Neuronal stem cell (in vitro differentiated cells): Measurements from ENCODE around the gene BORCS8.
A peak's percentile ranks its signal among the peaks of the same experiment; 100 is the strongest.
"Not testable (repeated sequence)": the region's sequence is repeated elsewhere in the genome, so short reads cannot be mapped to it uniquely, and the experiment has no call there.

ENCODE experiments used
- DNase-seq: peaks from one replicate; pipeline ENCODE4 v3.0.0-alpha.2; 2013; ENCODE audit warnings: low spot score
- H2AFZ ChIP-seq: one replicate; pipeline ENCODE4 v1.6.1; 2013; ENCODE audit warnings: mild to moderate bottlenecking, low read length, inconsistent platforms
- H2AK5ac ChIP-seq: 2 replicates; pipeline ENCODE4 v1.6.1; 2013; ENCODE audit warnings: low read depth, mild to moderate bottlenecking, inconsistent platforms, low read length, moderate library complexity, mixed read lengths
- H2BK120ac ChIP-seq: 2 replicates; pipeline ENCODE4 v1.6.1; 2013; ENCODE audit warnings: low read depth, mild to moderate bottlenecking, inconsistent platforms, low read length, moderate library complexity, mixed read lengths
- H2BK12ac ChIP-seq: one replicate; pipeline ENCODE4 v1.6.1; 2013; ENCODE audit warnings: low read length, inconsistent platforms
- H2BK15ac ChIP-seq: 2 replicates; pipeline ENCODE4 v1.6.1; 2013; ENCODE audit warnings: mild to moderate bottlenecking, low read length, inconsistent platforms, mixed read lengths
- H2BK5ac ChIP-seq: one replicate; pipeline ENCODE4 v1.6.1; 2013; ENCODE audit warnings: inconsistent platforms, mild to moderate bottlenecking, low read length, moderate library complexity
- H3K14ac ChIP-seq: one replicate; pipeline ENCODE4 v1.6.1; 2013; ENCODE audit warnings: low read length, inconsistent platforms
- H3K18ac ChIP-seq: 2 replicates; pipeline ENCODE4 v1.6.1; 2013; ENCODE audit warnings: low read length, inconsistent platforms
- H3K23ac ChIP-seq: 2 replicates; pipeline ENCODE4 v1.6.1; 2013; ENCODE audit warnings: low read depth, mild to moderate bottlenecking, mixed read lengths, low read length, inconsistent platforms; ENCODE audit not compliant: poor library complexity
- H3K27ac ChIP-seq: replicated peaks from 3 replicates; pipeline ENCODE4 v1.5.1; 2013; ENCODE audit warnings: low read length, inconsistent platforms
- H3K27me3 ChIP-seq, 3 experiments: 2 replicates each; pipeline ENCODE4 v1.6.1; 2013; ENCODE audit warnings: low read length in 3 of 3, mild to moderate bottlenecking in 2 of 3, inconsistent platforms in 1 of 3, low read depth in 1 of 3, mixed read lengths in 1 of 3, moderate library complexity in 1 of 3; ENCODE audit not compliant: control insufficient read depth in 3 of 3, insufficient read depth in 3 of 3
- H3K36me3 ChIP-seq, 2 donors: replicated peaks in 1 of 2; 2 replicates each; pipeline ENCODE4 v1.6.1; 2013; ENCODE audit warnings: low read length in 2 of 2; ENCODE audit not compliant: control insufficient read depth in 2 of 2, insufficient read depth in 2 of 2
- H3K4ac ChIP-seq: 2 replicates; pipeline ENCODE4 v1.6.1; 2013; ENCODE audit warnings: inconsistent platforms, mild to moderate bottlenecking, low read length, moderate library complexity
- H3K4me1 ChIP-seq, 2 donors: 1 replicate in 1 of 2; 2 replicates in 1 of 2; pipeline ENCODE4 v1.6.1; 2013; ENCODE audit warnings: low read length in 2 of 2, low read depth in 1 of 2; ENCODE audit not compliant: control insufficient read depth in 2 of 2, insufficient read depth in 1 of 2
- H3K4me2 ChIP-seq: one replicate; pipeline ENCODE4 v1.6.1; 2013; ENCODE audit warnings: mild to moderate bottlenecking, low read length, inconsistent platforms; ENCODE audit not compliant: insufficient read depth, poor library complexity, severe bottlenecking
- H3K4me3 ChIP-seq, 2 donors: 2 replicates each; pipeline ENCODE4 v1.5.1; 2013; ENCODE audit warnings: low read length in 2 of 2, mild to moderate bottlenecking in 2 of 2, inconsistent platforms in 1 of 2, moderate library complexity in 1 of 2
- H3K79me1 ChIP-seq: one replicate; pipeline ENCODE4 v1.6.1; 2013; ENCODE audit warnings: low read depth, mild to moderate bottlenecking, inconsistent platforms, low read length, moderate library complexity
- H3K9ac ChIP-seq: one replicate; pipeline ENCODE4 v1.6.1; 2013; ENCODE audit warnings: mild to moderate bottlenecking, low read depth, low read length, inconsistent platforms; ENCODE audit not compliant: poor library complexity
- H3K9me3 ChIP-seq, 2 donors: replicated peaks in 1 of 2; 2 replicates each; pipeline versions ENCODE3 to v1.6.1; 2013; ENCODE audit warnings: low read length in 2 of 2, mild to moderate bottlenecking in 2 of 2, inconsistent platforms in 1 of 2, low read depth in 1 of 2, mixed read lengths in 1 of 2, moderate library complexity in 1 of 2; ENCODE audit not compliant: control insufficient read depth in 2 of 2, insufficient read depth in 1 of 2
- H4K8ac ChIP-seq: one replicate; pipeline ENCODE4 v1.6.1; 2013; ENCODE audit warnings: low read depth, mild to moderate bottlenecking, inconsistent platforms, low read length, moderate library complexity
- H4K91ac ChIP-seq: one replicate; pipeline ENCODE4 v1.6.1; 2013; ENCODE audit warnings: low read length, low read depth, mild to moderate bottlenecking, inconsistent platforms; ENCODE audit not compliant: poor library complexity
- WGBS, 2 donors: extraction: QIAGEN DNeasy Blood & Tissue Kit; methylation state at CpG; one replicate each; pipeline ENCODE4 v1.1.7; 2013; ENCODE audit warnings: missing lambda C conversion rate in 2 of 2, mixed read lengths in 1 of 2; ENCODE audit not compliant: insufficient read length in 2 of 2, insufficient replicate concordance in 1 of 2; ENCODE audit errors: extremely low coverage in 2 of 2; 5-methylcytosine and 5-hydroxymethylcytosine counted together

The BORCS8 gene

DNA sequence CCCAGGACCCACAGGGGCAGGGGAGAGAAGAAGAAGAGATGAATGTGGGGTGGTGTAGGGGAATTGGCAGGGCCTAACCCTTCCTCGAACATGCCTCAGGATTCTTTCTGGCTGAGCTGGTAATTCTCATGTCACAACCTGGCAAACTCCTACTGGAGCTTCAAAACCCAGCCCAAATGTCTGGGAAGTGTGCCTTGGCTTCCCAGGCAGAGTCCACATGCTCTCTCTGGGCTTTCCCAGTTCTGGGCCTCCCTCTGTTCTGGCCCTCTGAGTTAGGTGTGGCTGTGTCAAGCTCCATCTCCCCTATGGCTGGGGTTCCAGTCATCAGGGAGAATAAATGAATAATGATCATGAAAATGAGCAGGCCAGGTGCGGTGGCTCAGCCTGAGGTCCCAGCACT lies 42.5 kb downstream of the BORCS8 start:
- WGBS, 2 donors = no CpG with 5 or more reads among the region's 2 CpGs
- Histone ChIP-seq H3K36me3 (peaks cover 0 to 8% of the 10 kb centered on the region in 2 donors), H3K18ac (no peak overlapping the region), H2BK12ac (no peak overlapping the region), H3K23ac (no peak overlapping the region), H4K8ac (no peak overlapping the region), H2AFZ (no peak overlapping the region), H3K79me1 (no peaks in the 10 kb centered on the region), H4K91ac (no peak overlapping the region), H3K9me3 (no peaks in the 10 kb centered on the region), H2BK120ac (no peak overlapping the region), H3K14ac (no peak overlapping the region), H3K4me2 (no peak overlapping the region), H3K27me3 (no peaks in the 10 kb centered on the region), H2AK5ac (no peak overlapping the region), H2BK15ac (no peak overlapping the region), H3K27ac (no peak overlapping the region), H2BK5ac (no peak overlapping the region), H3K4me3 (no peak overlapping the region), H3K4ac (no peak overlapping the region), H3K4me1 (no peaks in the 10 kb centered on the region), H3K9ac (peak overlapping the region; percentile 50)
- no peak for DNase-seq

DNA sequence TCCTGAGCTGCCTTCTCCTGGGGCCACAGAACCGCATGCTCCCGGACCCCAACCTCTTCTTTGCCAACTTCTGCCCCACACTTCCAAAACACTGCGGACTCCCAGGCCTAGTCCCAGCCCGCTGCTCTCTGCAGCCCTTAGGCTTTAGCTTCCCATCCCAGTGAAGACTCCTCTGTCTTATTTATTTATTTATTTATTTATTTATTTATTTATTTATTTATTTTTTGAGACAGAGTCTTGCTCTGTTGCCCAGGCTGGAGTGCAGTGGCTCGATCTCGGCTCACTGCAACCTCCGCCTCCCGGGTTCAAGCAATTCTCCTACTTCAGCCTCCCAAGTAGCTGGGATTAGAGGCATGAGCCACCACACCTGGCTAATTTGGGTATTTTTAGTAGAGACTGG lies 43.4 kb downstream of the BORCS8 start:
- H2BK120ac ChIP-seq, H3K9me3 ChIP-seq, H3K14ac ChIP-seq, H3K27me3 ChIP-seq, H3K36me3 ChIP-seq, H4K8ac ChIP-seq, H2AK5ac ChIP-seq, H2AFZ ChIP-seq, H3K9ac ChIP-seq, H3K27ac ChIP-seq, H3K23ac ChIP-seq, H3K4ac ChIP-seq, H2BK15ac ChIP-seq, H2BK5ac ChIP-seq, H3K4me2 ChIP-seq, DNase-seq, H2BK12ac ChIP-seq, H3K18ac ChIP-seq, H3K79me1 ChIP-seq, H3K4me3 ChIP-seq, H4K91ac ChIP-seq, H3K4me1 ChIP-seq: not testable (repeated sequence)
- no CpG with 5 or more reads among the region's 8 CpGs for WGBS, 2 donors

DNA sequence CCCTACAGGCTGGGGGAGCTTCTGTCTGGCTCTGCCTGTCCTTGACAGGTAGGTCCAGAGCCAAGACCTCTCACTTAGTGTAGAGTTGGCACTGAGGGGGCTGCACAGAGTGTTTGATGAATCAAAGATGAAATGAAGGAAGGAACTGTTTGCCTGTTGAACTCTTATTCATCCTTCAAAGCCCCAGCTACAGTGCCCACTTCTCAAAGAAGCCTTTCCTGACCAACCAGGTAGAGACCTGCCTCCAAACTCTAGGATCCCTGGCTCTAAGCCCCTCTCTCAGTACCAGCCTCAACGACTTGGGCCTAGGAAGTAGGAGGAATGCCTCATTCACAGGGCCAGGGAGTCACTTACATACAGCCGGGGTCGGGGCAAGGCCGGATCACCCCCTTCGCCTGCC lies 44.6 kb downstream of the BORCS8 start:
- Histone ChIP-seq H3K27me3 (no peaks in the 10 kb centered on the region), H2AK5ac (no peak overlapping the region), H3K4ac (no peak overlapping the region), H2AFZ (no peak overlapping the region), H3K23ac (no peak overlapping the region), H2BK5ac (no peak overlapping the region), H2BK15ac (no peak overlapping the region), H3K27ac (no peak overlapping the region), H4K8ac (no peak overlapping the region), H2BK12ac (no peak overlapping the region), H3K79me1 (no peaks in the 10 kb centered on the region), H4K91ac (no peak overlapping the region), H3K9me3 (no peaks in the 10 kb centered on the region), H3K9ac (no peak overlapping the region), H3K4me3 (no peak overlapping the region), H3K14ac (no peak overlapping the region), H3K18ac (no peak overlapping the region), H3K4me2 (no peak overlapping the region), H2BK120ac (no peak overlapping the region), H3K4me1 (no peaks in the 10 kb centered on the region), H3K36me3 (peaks cover 0 to 8% of the 10 kb centered on the region in 2 donors)
- no peak for DNase-seq
- WGBS, 2 donors = no CpG with 5 or more reads among the region's 5 CpGs

DNA sequence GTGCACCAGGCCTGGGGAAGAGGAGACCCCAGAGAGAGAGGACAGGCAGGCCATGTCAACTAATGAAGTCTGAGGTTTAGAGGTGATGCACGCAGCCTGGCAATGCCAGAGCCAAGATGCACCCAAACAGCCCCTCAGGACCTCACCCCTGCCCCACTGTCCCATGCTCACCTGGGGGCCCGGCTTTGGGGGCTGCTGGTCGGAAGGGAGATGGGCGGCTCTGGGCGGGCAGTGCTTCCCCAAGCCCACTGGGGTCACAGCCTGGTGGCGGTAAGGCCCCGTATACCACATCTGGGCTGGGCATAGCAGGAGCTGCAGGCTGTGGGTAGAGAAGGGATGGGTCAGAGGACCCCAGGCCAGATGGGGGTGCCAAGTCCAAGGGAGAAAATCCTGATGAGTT lies 45.1 kb downstream of the BORCS8 start:
- no peak overlapping the region for H2BK15ac ChIP-seq
- no peak overlapping the region for H2AFZ ChIP-seq
- no peak overlapping the region for H3K4ac ChIP-seq
- H3K9ac ChIP-seq = peak overlapping the region; percentile 44
- H3K27ac ChIP-seq = no peak overlapping the region
- no peak overlapping the region for H3K14ac ChIP-seq
- H3K4me1 ChIP-seq = no peaks in the 10 kb centered on the region
- peaks cover 0 to 8% of the 10 kb centered on the region in 2 donors for H3K36me3 ChIP-seq
- H2BK5ac ChIP-seq = no peak overlapping the region
- peak overlapping the region; percentile 2 for H2AK5ac ChIP-seq
- no peak overlapping the region for H2BK12ac ChIP-seq
- no peak overlapping the region for H4K91ac ChIP-seq
- no peak overlapping the region for H3K4me2 ChIP-seq
- peaks cover 0 to 2% (median 0%) of the 10 kb centered on the region in 3 experiments for H3K27me3 ChIP-seq
- H2BK120ac ChIP-seq = no peak overlapping the region
- no peak overlapping the region for H3K4me3 ChIP-seq
- H3K79me1 ChIP-seq = no peaks in the 10 kb centered on the region
- H3K18ac ChIP-seq = no peak overlapping the region
- no peak overlapping the region for H3K23ac ChIP-seq
- DNase-seq = no peak
- no peaks in the 10 kb centered on the region for H3K9me3 ChIP-seq
- H4K8ac ChIP-seq = no peak overlapping the region
- WGBS, 2 donors = no CpG with 5 or more reads among the region's 7 CpGs
